Brain microvascular endothelial cell (primary cell): Measurements from ENCODE around the gene CD226.

ENCODE experiments used
- DNase-seq: peaks from one replicate; pipeline ENCODE4 v3.0.0-alpha.2; 2020
- H3K27ac ChIP-seq: fragments of 250-450 bp; sonication (Bioruptor Pico); 2 replicates; pipeline ENCODE4 v1.5.1; 2020; ENCODE audit warnings: mild to moderate bottlenecking, moderate library complexity
- H3K27me3 ChIP-seq: fragments of 250-450 bp; sonication (Bioruptor Pico); replicated peaks from 2 replicates; pipeline ENCODE4 v1.5.1; 2020; ENCODE audit warnings: mild to moderate bottlenecking
- H3K36me3 ChIP-seq: fragments of 250-450 bp; sonication (Bioruptor Pico); replicated peaks from 2 replicates; pipeline ENCODE4 v1.5.1; 2020; ENCODE audit warnings: mild to moderate bottlenecking
- H3K4me3 ChIP-seq: 2 replicates; pipeline ENCODE4 v1.5.1; 2011; ENCODE audit warnings: low read depth, mild to moderate bottlenecking, control low read depth, low read length, moderate library complexity
- in situ Hi-C: cut with HindIII; loops from 2 replicates; pipeline ENCODE4 v1.10.0; 2017; ENCODE audit warnings: low sequenced_read_pairs, low pct_ligation_motif_present
- TF ChIP-seq, protein P1 (sequence below): IDR thresholded peaks from 2 replicates; pipeline ENCODE4 v1.5.1; 2011; ENCODE audit warnings: low read depth, mild to moderate bottlenecking, moderate library complexity, low read length, control low read depth, inconsistent platforms; ENCODE audit errors: missing control alignments

Gene CD226

DNA sequence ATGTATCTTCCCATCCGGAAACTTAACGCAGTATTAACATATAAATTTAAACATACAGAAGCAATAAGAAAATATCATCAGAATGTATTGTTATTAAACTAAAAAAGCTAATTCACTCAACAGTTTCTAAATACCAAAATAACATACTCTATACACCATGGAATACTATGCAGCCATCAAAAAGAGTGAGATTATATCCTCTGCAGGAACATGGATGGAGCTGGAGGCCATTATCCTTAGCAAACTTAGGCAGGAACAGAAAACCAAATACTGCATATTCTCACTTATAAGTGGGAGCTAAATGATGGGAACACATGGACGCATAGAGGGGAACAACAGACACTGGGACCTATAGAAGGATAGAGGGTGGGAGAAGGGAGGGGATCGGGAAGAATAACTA, 127.1 kb downstream of the CD226 start:
- no peak for DNase-seq
- Histone ChIP-seq H3K4me3 (no peak overlapping the region), H3K36me3 (no peaks in the 10 kb centered on the region), H3K27ac (no peak overlapping the region), H3K27me3 (no peaks in the 10 kb centered on the region)
- in situ Hi-C loops: no loop called here
- TF ChIP-seq, protein P1, sequence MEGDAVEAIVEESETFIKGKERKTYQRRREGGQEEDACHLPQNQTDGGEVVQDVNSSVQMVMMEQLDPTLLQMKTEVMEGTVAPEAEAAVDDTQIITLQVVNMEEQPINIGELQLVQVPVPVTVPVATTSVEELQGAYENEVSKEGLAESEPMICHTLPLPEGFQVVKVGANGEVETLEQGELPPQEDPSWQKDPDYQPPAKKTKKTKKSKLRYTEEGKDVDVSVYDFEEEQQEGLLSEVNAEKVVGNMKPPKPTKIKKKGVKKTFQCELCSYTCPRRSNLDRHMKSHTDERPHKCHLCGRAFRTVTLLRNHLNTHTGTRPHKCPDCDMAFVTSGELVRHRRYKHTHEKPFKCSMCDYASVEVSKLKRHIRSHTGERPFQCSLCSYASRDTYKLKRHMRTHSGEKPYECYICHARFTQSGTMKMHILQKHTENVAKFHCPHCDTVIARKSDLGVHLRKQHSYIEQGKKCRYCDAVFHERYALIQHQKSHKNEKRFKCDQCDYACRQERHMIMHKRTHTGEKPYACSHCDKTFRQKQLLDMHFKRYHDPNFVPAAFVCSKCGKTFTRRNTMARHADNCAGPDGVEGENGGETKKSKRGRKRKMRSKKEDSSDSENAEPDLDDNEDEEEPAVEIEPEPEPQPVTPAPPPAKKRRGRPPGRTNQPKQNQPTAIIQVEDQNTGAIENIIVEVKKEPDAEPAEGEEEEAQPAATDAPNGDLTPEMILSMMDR: no peak

DNA sequence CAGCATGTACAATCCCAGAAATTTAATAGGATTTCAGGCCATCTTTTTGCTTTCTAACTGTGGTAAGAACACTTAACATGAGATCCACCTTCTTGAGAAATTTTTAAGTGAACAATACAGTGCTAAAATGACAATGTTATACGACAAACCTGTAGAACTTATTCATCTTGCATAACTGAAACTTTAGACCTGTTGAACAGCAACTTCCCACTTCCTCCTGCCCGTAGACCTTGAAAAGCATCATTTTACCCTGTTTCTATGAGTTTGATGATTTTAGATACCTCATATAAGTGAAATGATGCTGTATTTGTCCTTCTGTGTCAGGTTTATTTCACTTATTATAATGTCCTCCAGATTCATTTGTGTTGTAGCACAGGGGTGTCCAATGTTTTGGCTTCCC, 128.2 kb downstream of the CD226 start:
- Histone ChIP-seq H3K27me3 (no peaks in the 10 kb centered on the region), H3K36me3 (no peaks in the 10 kb centered on the region), H3K27ac (no peak overlapping the region), H3K4me3 (no peak overlapping the region)
- in situ Hi-C loops: no loop called here
- TF ChIP-seq, protein P1: no peak
- no peak for DNase-seq

DNA sequence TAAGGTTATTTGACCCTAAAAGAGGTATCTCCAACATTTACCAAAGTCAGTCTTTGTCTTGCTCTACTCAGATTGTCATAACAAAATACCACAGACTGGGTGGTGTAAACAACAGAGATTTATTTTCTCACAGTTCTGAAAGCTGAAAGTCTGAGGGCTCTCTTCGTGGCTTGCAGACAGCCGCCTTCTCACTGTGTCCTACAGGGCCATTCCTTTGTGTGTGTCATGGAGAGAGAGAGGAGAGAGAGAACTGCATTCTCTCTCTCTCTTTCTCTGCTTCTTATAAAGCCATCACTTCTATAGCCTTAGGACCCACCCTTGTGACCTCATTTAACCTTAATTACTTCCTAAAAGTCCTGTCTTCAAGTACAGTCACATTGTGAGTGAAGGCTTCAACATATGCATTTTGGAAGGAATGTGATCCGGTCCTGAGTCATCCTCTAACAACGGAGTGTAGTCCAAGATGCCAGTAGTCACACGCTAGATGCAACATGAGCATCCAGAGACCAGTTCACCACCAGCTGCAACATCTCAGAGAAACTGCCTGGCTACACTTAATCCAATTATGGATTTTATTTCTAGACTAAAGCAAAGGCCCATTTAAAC, 130.2 kb downstream of the CD226 start:
- TF ChIP-seq, protein P1: no peak
- in situ Hi-C loops: no loop called here
- peak; percentile 76 for DNase-seq

DNA sequence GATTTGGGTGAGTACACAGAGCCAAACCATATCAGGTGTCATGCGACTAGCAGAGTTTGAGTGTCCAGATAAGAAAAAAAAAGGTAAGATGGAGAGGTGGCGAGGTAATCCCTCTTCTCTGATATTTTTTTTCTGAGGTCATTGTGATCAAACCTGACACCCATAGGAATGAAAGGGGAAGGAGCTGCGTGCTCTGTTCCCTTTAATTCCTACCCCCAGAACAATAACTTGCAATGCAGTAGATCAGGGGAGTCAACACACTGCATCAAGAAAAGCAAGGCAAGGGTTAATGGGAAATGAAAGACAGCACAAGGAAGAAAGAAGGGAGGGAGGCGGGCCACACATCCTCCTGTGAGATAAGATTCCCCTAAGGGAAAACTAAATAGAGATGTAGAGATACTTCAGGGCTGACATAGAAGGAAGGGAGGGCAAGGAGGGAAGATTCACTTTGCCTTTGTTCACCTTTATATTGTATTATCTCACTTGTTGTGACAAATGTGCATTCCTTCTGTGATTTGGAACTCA, 132.8 kb downstream of the CD226 start:
- Histone ChIP-seq H3K36me3 (no peaks in the 10 kb centered on the region), H3K27me3 (no peaks in the 10 kb centered on the region), H3K4me3 (no peak overlapping the region), H3K27ac (no peak overlapping the region)
- in situ Hi-C loops: no loop called here
- DNase-seq: no peak
- TF ChIP-seq, protein P1: no peak

More for the DNA sequence above, 130.2 kb downstream of the CD226 start:
- H3K36me3 ChIP-seq: no peaks in the 10 kb centered on the region
- H3K4me3 ChIP-seq: no peak overlapping the region
- H3K27ac ChIP-seq: no peak overlapping the region
- no peaks in the 10 kb centered on the region for H3K27me3 ChIP-seq

DNA sequence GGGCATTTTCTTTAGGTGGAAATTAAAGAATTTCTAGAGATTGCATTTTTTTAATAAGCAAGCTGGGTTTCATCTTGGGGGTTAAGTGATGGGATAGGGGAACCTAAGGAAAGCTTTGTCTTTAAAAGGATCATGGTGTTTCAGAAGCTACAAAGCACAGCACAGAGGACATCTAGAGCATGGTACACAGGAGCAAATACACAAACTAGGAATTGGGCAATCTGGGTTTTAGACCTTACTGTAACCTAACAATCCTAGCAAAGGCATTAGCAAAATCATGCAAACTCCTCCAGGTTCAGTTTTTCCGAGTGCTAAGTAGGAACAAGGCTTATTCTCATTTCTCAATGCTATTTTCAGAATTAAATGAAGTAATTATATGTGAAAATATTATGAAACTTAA, 134.1 kb downstream of the CD226 start:
- DNase-seq: no peak
- Histone ChIP-seq H3K27me3 (no peaks in the 10 kb centered on the region), H3K36me3 (no peaks in the 10 kb centered on the region), H3K4me3 (no peak overlapping the region), H3K27ac (no peak overlapping the region)
- TF ChIP-seq, protein P1: no peak
- in situ Hi-C loops: no loop called here

DNA sequence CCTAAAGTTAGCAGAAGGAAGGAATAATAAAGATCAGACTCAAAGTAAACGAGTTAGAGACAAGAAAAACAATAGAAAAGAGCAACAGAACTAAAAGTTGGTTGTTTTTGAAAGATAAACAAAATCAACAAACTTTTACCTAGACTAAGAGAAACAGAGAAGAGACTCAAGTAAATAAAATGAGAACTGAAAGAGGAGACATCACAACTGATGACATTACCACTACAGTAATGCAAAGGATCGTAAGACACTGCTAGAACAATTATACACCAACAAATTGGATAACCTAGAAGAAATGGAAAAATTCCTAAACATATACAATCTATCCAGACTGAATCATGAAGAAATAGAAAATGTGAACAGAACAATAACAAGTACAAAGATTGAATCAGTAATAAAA, 139.3 kb downstream of the CD226 start:
- no peak overlapping the region for H3K4me3 ChIP-seq
- no peaks in the 10 kb centered on the region for H3K27me3 ChIP-seq
- in situ Hi-C loops: no loop called here
- H3K27ac ChIP-seq: no peak overlapping the region
- H3K36me3 ChIP-seq: no peaks in the 10 kb centered on the region
- TF ChIP-seq, protein P1: no peak
- DNase-seq: no peak
